ENCODE results near the gene CLEC19A.

The CLEC19A gene

GRCh38 chr16:19348125-19348524 lies 62.6 kb downstream of the CLEC19A start:
- Histone ChIP-seq H3K9ac (ENCODE audit: low read length) (no peak overlapping the region), H3K4me3 (ENCODE audit: insufficient read depth, low read length, poor library complexity, severe bottlenecking) (no peak overlapping the region), H4K20me1 (ENCODE audit: low read depth, low read length) (no peaks in the 10 kb centered on the region), H3K36me3 (ENCODE audit: low read length) (no peaks in the 10 kb centered on the region), H3K4me2 (ENCODE audit: low read depth, low read length, poor library complexity, severe bottlenecking) (no peak overlapping the region), H3K79me2 (ENCODE audit: insufficient read depth, low read length) (no peaks in the 10 kb centered on the region), H3K9me3 (ENCODE audit: insufficient read depth, low read length) (no peaks in the 10 kb centered on the region), H3F3A (ENCODE audit: insufficient read depth) (no peaks in the 10 kb centered on the region), H3K27ac (ENCODE audit: low read depth, low read length) (no peak overlapping the region), H3K27me3 (ENCODE audit: low read length) (no peaks in the 10 kb centered on the region), H3K9me2 (replicated peaks; ENCODE audit: insufficient read depth, low read length) (no peaks in the 10 kb centered on the region), H2AFZ (ENCODE audit: low read depth, low read length, severe bottlenecking) (no peak overlapping the region)
- TF ChIP-seq CTCF (IDR thresholded peaks at IDR 0.05; ENCODE audit: insufficient read depth, low read length, poor library complexity, severe bottlenecking) (no peak), EZH2phosphoT487 (conservative IDR thresholded peaks at IDR 0.05; ENCODE audit: low read length) (no peak)

- Histone ChIP-seq H3K79me2 (ENCODE audit: insufficient read depth, low read length) (no peaks in the 10 kb centered on the region), H3K27me3 (ENCODE audit: low read length) (no peaks in the 10 kb centered on the region), H3K4me2 (ENCODE audit: low read depth, low read length, poor library complexity, severe bottlenecking) (no peak overlapping the region), H3K36me3 (ENCODE audit: low read length) (no peaks in the 10 kb centered on the region), H3K4me3 (ENCODE audit: insufficient read depth, low read length, poor library complexity, severe bottlenecking) (no peak overlapping the region), H3F3A (ENCODE audit: insufficient read depth) (no peaks in the 10 kb centered on the region), H3K27ac (ENCODE audit: low read depth, low read length) (no peak overlapping the region), H3K9me2 (replicated peaks; ENCODE audit: insufficient read depth, low read length) (no peaks in the 10 kb centered on the region), H4K20me1 (ENCODE audit: low read depth, low read length) (no peaks in the 10 kb centered on the region), H3K9ac (ENCODE audit: low read length) (no peak overlapping the region), H3K9me3 (ENCODE audit: insufficient read depth, low read length) (no peaks in the 10 kb centered on the region), H2AFZ (ENCODE audit: low read depth, low read length, severe bottlenecking) (no peak overlapping the region)
- TF ChIP-seq CTCF (IDR thresholded peaks at IDR 0.05; ENCODE audit: insufficient read depth, low read length, poor library complexity, severe bottlenecking): no peak
Measured at GRCh38 chr16:19348578-19349315, 63.2 kb downstream of the CLEC19A start.

- no peaks in the 10 kb centered on the region for H3K79me2 ChIP-seq (ENCODE audit: insufficient read depth, low read length)
- H3K4me3 ChIP-seq (ENCODE audit: insufficient read depth, low read length, poor library complexity, severe bottlenecking): no peak overlapping the region
Measured at GRCh38 chr16:19354371-19354770, 68.8 kb downstream of the CLEC19A start.

More at GRCh38 chr16:19354371-19354770, 68.8 kb downstream of the CLEC19A start:
- Histone ChIP-seq H3K9ac (ENCODE audit: low read length) (no peak overlapping the region), H3K27ac (ENCODE audit: low read depth, low read length) (no peak overlapping the region), H4K20me1 (ENCODE audit: low read depth, low read length) (no peaks in the 10 kb centered on the region), H3F3A (ENCODE audit: insufficient read depth) (no peaks in the 10 kb centered on the region), H3K4me2 (ENCODE audit: low read depth, low read length, poor library complexity, severe bottlenecking) (no peak overlapping the region), H3K9me3 (ENCODE audit: insufficient read depth, low read length) (no peaks in the 10 kb centered on the region), H3K27me3 (ENCODE audit: low read length) (no peaks in the 10 kb centered on the region), H2AFZ (ENCODE audit: low read depth, low read length, severe bottlenecking) (no peak overlapping the region), H3K36me3 (ENCODE audit: low read length) (no peaks in the 10 kb centered on the region), H3K9me2 (replicated peaks; ENCODE audit: insufficient read depth, low read length) (no peaks in the 10 kb centered on the region)
- TF ChIP-seq CTCF (IDR thresholded peaks at IDR 0.05; ENCODE audit: insufficient read depth, low read length, poor library complexity, severe bottlenecking) (no peak), EZH2phosphoT487 (conservative IDR thresholded peaks at IDR 0.05; ENCODE audit: low read length) (no peak)
